Measurements from ENCODE around the gene ZBTB39. TPM values are rescaled to one million over a fixed set of nuclear protein-coding genes. Genes with fewer than 3 reads are reported as not detected.

Gene ZBTB39
- total RNA-seq, 1 donor from 2014 or later, result 6.8 TPM

- no peak overlapping the region for H3K4me3 ChIP-seq
- no peaks in the 10 kb centered on the region for H3K36me3 ChIP-seq
- H3K27me3 ChIP-seq (ENCODE audit: low read depth), result no peaks in the 10 kb centered on the region
- no peaks in the 10 kb centered on the region for H3K4me1 ChIP-seq
- peaks cover 4% of the 10 kb centered on the region for H3K9me3 ChIP-seq
- ATAC-seq (no peak), DNase-seq (no peak)
- TF ChIP-seq CTCF (IDR thresholded peaks at IDR 0.05), result no peak
- intact Hi-C loops (cut with DNase I), result no loop called here
- H3K27ac ChIP-seq, result no peak overlapping the region
Measured at GRCh38 chr12:56958422-56958821, 47.9 kb downstream of the ZBTB39 start.

- Histone ChIP-seq H3K36me3 (no peaks in the 10 kb centered on the region), H3K9me3 (peaks cover 4% of the 10 kb centered on the region), H3K27me3 (ENCODE audit: low read depth) (no peaks in the 10 kb centered on the region), H3K4me1 (no peaks in the 10 kb centered on the region), H3K4me3 (no peak within 1 kb of the TSS), H3K27ac (no peak within 1 kb of the TSS)
- TF ChIP-seq CTCF (IDR thresholded peaks at IDR 0.05), result no peak
- no peak for ATAC-seq
- intact Hi-C loops (cut with DNase I), result no loop called here
- no peak for DNase-seq
Measured at GRCh38 chr12:56957229-56958052, 48.9 kb downstream of the ZBTB39 start, which contains the start of gene RDH16. TSS of gene RDH16 (minus strand) at chr12:56957608. CDS start at chr12:56957462, 146 bp downstream.

GRCh38 chr12:56955631-56956256, 50.6 kb downstream of the ZBTB39 start:
- Histone ChIP-seq H3K27me3 (ENCODE audit: low read depth) (no peaks in the 10 kb centered on the region), H3K36me3 (no peaks in the 10 kb centered on the region), H3K9me3 (peaks cover 4% of the 10 kb centered on the region), H3K4me1 (no peaks in the 10 kb centered on the region), H3K27ac (no peak overlapping the region), H3K4me3 (no peak overlapping the region)
- intact Hi-C loops (cut with DNase I), result no loop called here
- TF ChIP-seq CTCF (IDR thresholded peaks at IDR 0.05), result no peak
- ATAC-seq (peak in 1 of 2 donors; percentile 59), DNase-seq (no peak)

GRCh38 chr12:56954958-56955355, 51.4 kb downstream of the ZBTB39 start:
- ATAC-seq (no peak), DNase-seq (no peak)
- Histone ChIP-seq H3K36me3 (no peaks in the 10 kb centered on the region), H3K4me1 (no peaks in the 10 kb centered on the region), H3K27ac (no peak overlapping the region), H3K27me3 (ENCODE audit: low read depth) (no peaks in the 10 kb centered on the region), H3K9me3 (peaks cover 4% of the 10 kb centered on the region), H3K4me3 (no peak overlapping the region)
- no peak for TF ChIP-seq CTCF (IDR thresholded peaks at IDR 0.05)
- intact Hi-C loops (cut with DNase I), result no loop called here

- no peak for ATAC-seq
- Histone ChIP-seq H3K9me3 (peaks cover 4% of the 10 kb centered on the region), H3K36me3 (no peaks in the 10 kb centered on the region), H3K27me3 (ENCODE audit: low read depth) (no peaks in the 10 kb centered on the region), H3K27ac (no peak overlapping the region), H3K4me3 (no peak overlapping the region), H3K4me1 (no peaks in the 10 kb centered on the region)
- intact Hi-C loops (cut with DNase I), result no loop called here
- TF ChIP-seq CTCF (IDR thresholded peaks at IDR 0.05), result no peak
- no peak for DNase-seq
Measured at GRCh38 chr12:56954057-56954957, 52.0 kb downstream of the ZBTB39 start.
